Lower lobe of right lung (tissue), 2 donors: ENCODE results near the gene EBPL. TPM values are rescaled to one million over a fixed set of nuclear protein-coding genes. Genes with fewer than 3 reads are reported as not detected.
"Not testable (repeated sequence)": the region's sequence is repeated elsewhere in the genome, so short reads cannot be mapped to it uniquely, and the experiment has no call there.

Experiments used
- ATAC-seq, 2 donors: fragments of 200-7000 bp; cut with Tn5 transposase; one replicate each; pipeline ENCODE4 v1.9.1; 2020 to 2022; ENCODE audit warnings: mild to moderate bottlenecking in 2 of 2, moderate library complexity in 2 of 2
- DNase-seq: peaks from one replicate; pipeline ENCODE4 v3.0.0-alpha.2; 2020
- H3K27ac ChIP-seq: fragments of 200-600 bp; one replicate; pipeline ENCODE4 v1.8.0; 2022
- H3K27me3 ChIP-seq: fragments of 200-600 bp; one replicate; pipeline ENCODE4 v1.8.0; 2022; ENCODE audit warnings: low read depth
- H3K36me3 ChIP-seq: fragments of 200-600 bp; one replicate; pipeline ENCODE4 v1.8.0; 2022; ENCODE audit warnings: mild to moderate bottlenecking
- H3K4me1 ChIP-seq: fragments of 200-600 bp; one replicate; pipeline ENCODE4 v1.8.0; 2022
- H3K4me3 ChIP-seq: fragments of 200-600 bp; one replicate; pipeline ENCODE4 v1.8.0; 2022; ENCODE audit warnings: mild to moderate bottlenecking
- H3K9me3 ChIP-seq: fragments of 200-600 bp; one replicate; pipeline ENCODE4 v1.8.0; 2022
- CTCF ChIP-seq: fragments of 200-600 bp; IDR thresholded peaks from one replicate; pipeline ENCODE4 v1.8.0; 2022; ENCODE audit warnings: antibody characterized with exemption, mild to moderate bottlenecking
- intact Hi-C: fragments of 100-400 bp; cut with DNase I; formaldehyde crosslinking; loops from one replicate; pipeline ENCODE4 v1.11.0; 2022
- total RNA-seq: library from RNA; stranded (reverse); fragmentation: NEBNext Ultra II Directional; extraction: Animal tissue kit (Norgen Biotek cat#: 25700); gene quantifications from one replicate; pipeline ENCODE4 v1.2.1, GENCODE V29; 2021
- donor health status: DM: no; HTN: yes; CAD: no; lungs with severe emphysema.

EBPL gene
- total RNA-seq, 1 donor from 2014 or later = 48.4 TPM

DNA sequence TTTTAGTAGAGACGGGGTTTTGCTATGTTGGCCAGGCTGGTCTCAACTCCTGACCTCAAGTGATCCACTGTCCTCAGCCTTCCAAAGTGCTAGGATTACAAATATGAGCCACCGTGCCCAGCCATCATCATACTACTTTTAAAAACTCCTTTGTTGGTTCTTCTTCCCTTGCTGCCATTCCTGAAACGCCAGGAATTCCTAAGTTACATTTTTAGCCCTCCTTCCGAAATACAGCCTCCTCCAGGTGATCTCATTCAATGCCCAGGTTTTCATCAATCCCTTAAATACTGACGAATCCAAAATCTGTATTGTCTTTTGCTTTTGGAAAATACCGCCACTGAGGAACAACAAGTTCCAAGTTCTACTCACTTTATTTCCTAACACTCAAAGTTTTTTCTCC lies 25.3 kb upstream of the EBPL start:
- H3K9me3 ChIP-seq = peaks cover 8% of the 10 kb centered on the region
- H3K4me1 ChIP-seq = no peaks in the 10 kb centered on the region
- H3K27me3 ChIP-seq = no peaks in the 10 kb centered on the region
- no peak overlapping the region for H3K27ac ChIP-seq
- intact Hi-C loops = no loop called here
- TF ChIP-seq CTCF = no peak
- no peak for DNase-seq
- ATAC-seq = no peak
- peaks cover 44% of the 10 kb centered on the region for H3K36me3 ChIP-seq
- no peak overlapping the region for H3K4me3 ChIP-seq

GRCh38 chr13:49714757-49715156 lies 23.5 kb upstream of the EBPL start:
- peaks cover 8% of the 10 kb centered on the region for H3K9me3 ChIP-seq
- H3K27ac ChIP-seq = no peak overlapping the region
- H3K36me3 ChIP-seq = peaks cover 41% of the 10 kb centered on the region
- H3K4me3 ChIP-seq = no peak overlapping the region
- no peaks in the 10 kb centered on the region for H3K4me1 ChIP-seq
- H3K27me3 ChIP-seq = no peaks in the 10 kb centered on the region
- ATAC-seq = no peak
- DNase-seq = no peak
- TF ChIP-seq CTCF = no peak
- intact Hi-C loops = no loop called here

DNA sequence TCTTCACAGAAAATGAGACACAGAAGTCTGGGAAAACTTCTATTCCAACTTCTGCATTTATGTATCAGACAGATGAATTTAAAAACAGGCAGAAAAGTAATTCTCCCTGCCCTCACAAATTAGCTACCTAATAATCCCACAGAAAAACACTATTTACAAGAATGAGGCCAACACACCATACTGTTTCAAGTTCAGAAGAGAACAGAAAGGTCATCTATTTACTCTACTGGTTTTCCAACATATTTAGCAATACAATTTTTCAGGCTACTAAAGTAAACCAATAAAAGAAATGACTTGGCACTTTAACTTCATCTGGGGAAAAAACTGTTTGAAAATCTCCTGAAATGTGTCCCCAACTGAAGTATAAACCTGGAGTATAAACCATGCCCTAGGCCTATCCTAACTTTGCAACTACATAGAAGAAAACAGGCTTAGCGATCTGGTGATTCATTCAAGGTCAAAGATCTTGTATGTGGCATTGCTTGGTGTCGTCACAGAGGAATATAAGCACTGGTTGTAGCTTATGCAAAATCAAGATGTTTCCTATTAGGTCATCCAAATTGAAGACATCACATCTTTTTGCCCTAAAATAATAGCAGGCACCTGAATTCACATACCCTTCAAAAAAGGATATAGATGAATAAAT lies 20.1 kb upstream of the EBPL start:
- H3K27me3 ChIP-seq = no peaks in the 10 kb centered on the region
- H3K36me3 ChIP-seq = peaks cover 47% of the 10 kb centered on the region
- no peaks in the 10 kb centered on the region for H3K4me1 ChIP-seq
- intact Hi-C loops = no loop called here
- no peak for TF ChIP-seq CTCF
- H3K9me3 ChIP-seq = peaks cover 8% of the 10 kb centered on the region
- H3K4me3 ChIP-seq = no peak overlapping the region
- H3K27ac ChIP-seq = no peak overlapping the region
- DNase-seq (no peak), ATAC-seq (no peak)

DNA sequence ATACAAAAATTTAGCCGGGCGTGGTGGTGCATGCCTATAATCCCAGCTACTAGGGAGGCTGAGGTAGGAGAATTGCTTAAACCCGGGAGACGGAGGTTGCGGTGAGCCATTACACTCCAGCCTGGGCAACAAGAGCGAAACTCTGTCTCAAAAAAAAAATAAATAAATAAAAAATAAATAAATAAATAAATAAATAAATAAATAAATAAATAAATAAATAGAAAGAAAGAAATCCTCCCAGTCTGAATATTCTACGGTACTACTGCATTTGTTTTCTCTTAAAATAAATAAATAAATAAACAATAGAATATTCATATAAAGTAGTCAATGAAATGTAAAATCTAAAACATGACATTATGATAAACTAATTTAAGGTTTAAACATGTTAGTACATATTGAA lies 13.0 kb upstream of the EBPL start:
- H3K27ac ChIP-seq, ATAC-seq, H3K27me3 ChIP-seq, H3K9me3 ChIP-seq, H3K4me3 ChIP-seq, DNase-seq, H3K4me1 ChIP-seq, intact Hi-C loops: not testable (repeated sequence)
- peaks cover 78% of the 10 kb centered on the region for H3K36me3 ChIP-seq

GRCh38 chr13:49701491-49701890 lies 10.2 kb upstream of the EBPL start:
- no peak overlapping the region for H3K4me3 ChIP-seq
- H3K36me3 ChIP-seq = peaks cover 55% of the 10 kb centered on the region
- H3K9me3 ChIP-seq = no peaks in the 10 kb centered on the region
- H3K27me3 ChIP-seq = no peaks in the 10 kb centered on the region
- ATAC-seq (no peak), DNase-seq (no peak)
- no peak overlapping the region for H3K27ac ChIP-seq
- intact Hi-C loops = no loop called here
- no peak for TF ChIP-seq CTCF
- no peaks in the 10 kb centered on the region for H3K4me1 ChIP-seq

DNA sequence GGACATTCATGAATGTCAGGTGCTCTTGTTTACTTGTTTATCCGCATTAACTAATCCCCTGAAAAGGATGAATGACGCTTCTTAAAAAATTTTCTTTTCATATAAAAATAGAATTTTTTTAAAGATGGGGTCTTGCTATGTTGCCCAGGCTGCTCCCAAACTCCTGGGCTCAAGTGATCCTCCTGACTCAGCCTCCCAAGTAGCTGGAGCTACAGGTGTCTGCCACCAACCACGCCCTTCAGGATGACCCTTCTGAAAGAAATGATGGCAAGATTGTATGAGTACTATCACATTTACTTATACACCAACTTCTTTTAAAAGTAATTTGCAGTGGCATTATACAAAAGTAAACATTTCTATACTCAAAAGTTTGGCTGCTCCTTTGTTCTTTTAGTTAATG lies 6.2 kb upstream of the EBPL start:
- Histone ChIP-seq H3K27me3 (no peaks in the 10 kb centered on the region), H3K27ac (no peak overlapping the region), H3K4me3 (no peak overlapping the region), H3K36me3 (peaks cover 28% of the 10 kb centered on the region), H3K4me1 (no peaks in the 10 kb centered on the region), H3K9me3 (no peaks in the 10 kb centered on the region)
- TF ChIP-seq CTCF = no peak
- ATAC-seq = no peak
- no peak for DNase-seq
- intact Hi-C loops = no loop called here
